ENCODE results near the gene SLC25A19.

The SLC25A19 gene

DNA sequence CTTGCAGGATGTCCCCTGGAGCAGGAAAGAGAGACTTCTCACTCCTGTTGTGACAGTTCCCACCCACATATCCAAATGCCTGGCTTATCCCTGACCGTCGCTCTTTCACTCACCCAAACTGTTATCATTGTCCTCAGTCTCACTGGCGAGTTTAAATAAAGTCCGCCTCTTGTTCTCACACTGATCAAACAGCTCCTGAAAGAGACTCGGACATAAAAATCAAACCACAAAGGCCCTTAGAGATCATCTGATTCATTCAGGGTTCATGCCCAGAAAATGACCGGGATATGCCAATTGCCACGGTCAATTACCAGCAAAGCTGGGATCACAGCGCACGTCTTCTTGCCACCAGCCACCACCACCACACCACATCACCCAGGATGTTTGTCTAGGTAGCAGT lies 47.7 kb downstream of the SLC25A19 start:
- DNase-seq (ENCODE audit: low spot score), result no peak

DNA sequence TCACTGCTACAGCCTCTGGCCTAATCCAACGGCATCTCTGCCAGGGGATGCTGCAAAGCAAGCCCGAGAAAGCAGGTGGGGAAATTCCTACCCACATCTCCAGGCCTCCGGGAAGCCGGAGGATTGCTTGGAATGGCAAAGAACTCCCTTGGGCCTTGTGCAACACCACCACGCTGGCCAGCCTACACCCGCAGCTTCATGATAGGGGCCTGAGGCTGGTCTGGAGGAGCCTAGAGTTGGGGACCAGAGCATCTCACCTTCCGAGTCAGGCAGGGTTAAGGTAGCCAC lies 48.1 kb downstream of the SLC25A19 start:
- no peak for DNase-seq (ENCODE audit: low spot score)

DNA sequence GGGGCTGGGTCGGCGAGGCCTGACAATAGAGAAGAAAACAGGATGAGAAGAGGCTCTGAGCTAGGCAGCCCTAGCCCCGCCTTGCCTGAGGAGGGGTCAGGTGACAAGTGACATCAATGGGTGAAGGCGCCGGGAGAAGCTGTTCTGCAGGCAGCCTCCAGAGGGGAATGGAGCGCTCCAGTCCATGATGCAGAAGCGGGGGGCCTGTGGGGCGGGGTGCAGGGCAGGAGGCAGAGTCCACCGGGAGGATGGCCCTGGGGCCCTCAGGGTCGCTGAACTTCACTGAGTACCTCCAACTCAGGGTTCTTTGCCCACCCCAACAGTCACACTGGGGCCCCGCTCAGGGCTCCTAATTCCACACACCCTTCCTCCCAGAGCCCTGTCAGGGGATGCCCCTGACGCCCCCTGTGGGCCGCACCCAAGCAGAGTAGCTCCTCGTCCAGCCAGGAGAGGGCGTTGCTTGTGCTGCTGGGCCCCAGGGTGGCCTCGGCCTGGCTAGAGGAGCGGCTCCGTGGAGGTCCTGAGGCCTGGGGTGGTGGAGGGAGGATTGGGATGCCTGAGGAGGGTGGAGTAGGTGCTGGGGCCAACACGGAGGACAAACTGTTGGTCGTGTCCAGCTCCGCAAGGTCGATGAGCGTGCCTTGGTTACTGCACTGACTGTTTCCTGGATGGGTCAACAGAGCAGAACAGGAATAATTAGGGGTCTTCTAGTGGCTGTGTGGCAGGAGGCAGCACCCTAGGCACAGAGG lies 48.7 kb downstream of the SLC25A19 start:
- peak; percentile 51 for DNase-seq (ENCODE audit: low spot score)

DNA sequence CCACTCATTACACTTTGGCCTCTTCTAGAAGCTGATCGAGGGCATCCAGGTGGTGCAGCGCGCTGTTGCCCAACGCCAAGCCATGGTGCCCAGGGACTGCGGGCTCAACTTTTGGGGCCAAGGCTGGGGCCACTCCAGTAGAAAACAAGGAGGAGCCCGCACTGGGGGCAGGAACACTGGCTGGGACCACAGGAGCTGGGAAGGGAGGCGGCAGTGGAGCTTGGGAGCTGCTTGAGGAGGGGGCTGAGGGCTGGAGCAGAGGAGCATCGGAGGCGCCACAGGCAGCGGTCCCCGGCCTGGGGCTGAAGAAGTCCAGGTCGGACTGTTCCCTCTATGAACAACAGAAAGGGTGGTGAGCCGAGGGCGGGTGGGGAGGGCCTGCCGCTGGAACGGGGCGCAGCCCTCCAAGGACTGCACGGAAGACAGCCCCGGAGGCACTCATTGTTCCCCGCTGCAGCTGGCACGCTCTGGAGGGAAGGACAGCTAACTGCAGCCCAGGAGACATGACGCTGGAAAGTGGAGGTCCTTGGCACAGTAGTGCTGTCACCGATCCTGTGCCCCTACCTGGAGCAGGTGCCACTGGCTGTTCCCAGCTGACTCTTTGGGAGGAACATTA lies 49.3 kb downstream of the SLC25A19 start:
- no peak for DNase-seq (ENCODE audit: low spot score)

DNA sequence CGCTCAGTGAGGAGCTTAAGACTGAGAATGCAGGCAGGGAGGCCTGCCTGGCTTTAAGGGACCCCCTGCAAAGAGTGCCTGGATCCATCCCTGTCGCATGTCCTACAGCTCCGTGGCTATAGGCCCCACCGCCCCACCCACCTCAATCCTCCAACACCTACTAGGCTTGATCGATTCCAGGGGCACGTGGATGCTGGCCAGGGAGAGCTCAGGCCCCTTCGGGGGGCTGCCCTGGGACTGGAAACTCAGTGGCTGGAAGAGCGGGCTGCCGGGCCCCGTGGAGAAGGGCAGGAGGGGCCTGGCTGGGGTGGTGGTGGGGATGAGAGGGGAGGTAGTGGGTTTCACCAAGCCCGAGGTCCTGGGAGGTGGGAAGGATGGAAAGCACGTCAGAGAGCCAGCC lies 50.0 kb downstream of the SLC25A19 start:
- no peak for DNase-seq (ENCODE audit: low spot score)

DNA sequence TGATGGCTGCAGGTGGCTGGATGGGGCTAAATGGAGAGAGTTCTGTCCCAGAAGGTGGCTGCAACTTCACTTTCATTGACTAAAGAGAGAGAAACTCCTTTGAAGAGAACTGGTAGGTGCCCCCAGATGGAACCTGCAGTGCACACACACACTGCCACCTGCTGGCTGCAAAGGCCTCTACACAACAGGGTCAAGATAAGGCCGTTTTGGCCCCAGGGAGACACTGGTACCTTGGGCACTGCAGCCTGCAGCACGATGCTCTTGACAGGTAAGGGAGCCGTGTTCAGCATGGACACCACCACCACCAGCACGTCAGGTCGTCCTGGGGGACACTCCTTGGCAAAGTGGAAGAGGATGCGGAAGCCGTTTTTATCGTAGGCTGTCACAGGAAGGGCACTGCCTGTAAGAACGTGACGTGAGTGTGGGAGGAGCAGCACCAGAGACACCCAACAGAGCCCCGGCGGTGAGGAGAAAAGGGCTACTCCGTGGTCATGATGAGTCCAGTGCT lies 50.5 kb downstream of the SLC25A19 start:
- DNase-seq (ENCODE audit: low spot score), result peak; percentile 86

DNA sequence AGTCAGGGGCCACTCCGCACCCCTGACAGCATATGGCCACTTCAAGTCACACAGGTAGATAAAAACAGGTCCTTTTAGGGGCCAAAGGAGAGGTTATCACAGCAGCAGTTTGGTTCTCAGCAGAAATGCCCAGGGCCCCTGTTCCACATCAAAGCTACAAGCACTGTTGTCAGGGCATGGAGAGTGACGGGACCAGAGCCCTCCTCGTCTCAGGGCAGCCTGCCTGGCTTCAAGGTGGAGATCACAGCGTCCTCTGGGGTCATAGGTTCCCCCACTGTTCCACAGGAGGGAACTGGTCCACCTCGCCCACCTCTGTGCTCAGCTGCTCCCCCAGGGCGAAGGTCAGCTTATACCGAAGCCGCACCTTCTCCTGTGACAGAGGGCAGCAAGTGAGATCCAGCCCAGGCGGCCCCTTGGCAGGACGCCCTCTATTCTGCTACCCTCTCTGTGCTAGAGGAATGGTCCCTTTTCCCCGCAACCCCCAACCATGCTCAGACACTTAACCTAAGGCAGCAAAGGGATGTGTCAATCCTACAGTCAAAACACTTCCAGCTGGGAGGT lies 51.1 kb downstream of the SLC25A19 start:
- DNase-seq (ENCODE audit: low spot score), result no peak

DNA sequence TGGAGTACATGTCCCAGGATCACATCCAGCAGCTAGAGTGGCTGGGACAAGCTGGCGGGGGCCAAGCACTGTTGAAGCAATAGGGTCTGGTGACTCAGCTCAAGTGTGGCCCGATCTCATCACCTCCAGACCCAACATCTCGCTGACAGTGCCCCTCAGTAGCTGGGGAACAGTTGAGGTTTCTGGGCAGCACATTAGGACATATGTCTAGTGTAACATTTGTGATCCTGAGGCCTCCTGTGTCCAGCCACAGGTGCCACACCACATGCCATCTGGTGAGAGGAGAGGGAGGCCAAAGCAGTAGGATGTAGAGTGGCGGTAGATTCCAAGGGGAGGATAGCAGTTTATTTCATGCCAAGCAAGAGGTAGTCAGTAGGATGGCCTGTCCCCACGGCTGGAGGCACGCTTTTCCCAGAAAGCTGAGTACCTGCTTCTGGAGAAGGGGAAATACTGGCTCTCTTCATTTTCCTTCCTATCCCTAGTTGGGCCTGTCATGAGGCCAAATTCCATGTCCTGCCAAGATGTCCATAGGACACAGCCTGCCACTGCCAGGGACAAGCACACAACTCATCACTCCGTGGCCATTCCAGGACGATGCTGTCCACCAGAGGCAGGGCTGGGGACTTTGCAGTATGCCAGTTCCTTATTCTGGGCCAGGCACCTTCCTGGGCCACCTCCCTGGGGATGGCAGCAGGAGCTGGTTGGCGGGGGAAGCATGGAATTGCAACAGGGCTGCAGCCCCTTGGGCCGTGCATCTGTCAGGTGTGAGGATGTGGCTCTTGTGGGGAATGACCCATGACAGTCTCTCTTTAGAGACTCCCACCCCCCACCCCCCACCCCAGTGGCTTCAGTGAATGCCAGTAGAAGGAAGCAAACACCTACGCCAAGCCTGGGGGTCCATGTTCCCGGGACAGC lies 51.9 kb downstream of the SLC25A19 start:
- DNase-seq (ENCODE audit: low spot score), result no peak

DNA sequence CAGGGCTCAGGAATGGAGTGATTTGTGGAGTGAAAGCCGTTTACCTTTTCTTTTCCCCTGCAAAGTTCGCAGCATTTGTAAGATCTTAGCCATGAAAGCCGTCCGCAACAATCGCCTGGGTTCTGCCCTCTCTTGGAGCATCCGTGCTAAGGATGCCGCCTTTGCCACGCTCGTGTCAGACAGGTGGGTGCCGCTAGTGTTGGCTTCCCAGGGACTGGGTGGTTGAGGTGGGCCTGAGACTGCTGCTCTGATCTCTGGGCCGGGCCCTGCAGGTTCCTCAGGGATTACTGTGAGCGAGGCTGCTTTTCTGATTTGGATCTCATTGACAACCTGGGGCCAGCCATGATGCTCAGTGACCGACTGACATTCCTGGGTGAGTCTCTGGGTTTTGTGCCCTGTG lies 56.4 kb downstream of the SLC25A19 start:
- DNase-seq (ENCODE audit: low spot score), result no peak

DNA sequence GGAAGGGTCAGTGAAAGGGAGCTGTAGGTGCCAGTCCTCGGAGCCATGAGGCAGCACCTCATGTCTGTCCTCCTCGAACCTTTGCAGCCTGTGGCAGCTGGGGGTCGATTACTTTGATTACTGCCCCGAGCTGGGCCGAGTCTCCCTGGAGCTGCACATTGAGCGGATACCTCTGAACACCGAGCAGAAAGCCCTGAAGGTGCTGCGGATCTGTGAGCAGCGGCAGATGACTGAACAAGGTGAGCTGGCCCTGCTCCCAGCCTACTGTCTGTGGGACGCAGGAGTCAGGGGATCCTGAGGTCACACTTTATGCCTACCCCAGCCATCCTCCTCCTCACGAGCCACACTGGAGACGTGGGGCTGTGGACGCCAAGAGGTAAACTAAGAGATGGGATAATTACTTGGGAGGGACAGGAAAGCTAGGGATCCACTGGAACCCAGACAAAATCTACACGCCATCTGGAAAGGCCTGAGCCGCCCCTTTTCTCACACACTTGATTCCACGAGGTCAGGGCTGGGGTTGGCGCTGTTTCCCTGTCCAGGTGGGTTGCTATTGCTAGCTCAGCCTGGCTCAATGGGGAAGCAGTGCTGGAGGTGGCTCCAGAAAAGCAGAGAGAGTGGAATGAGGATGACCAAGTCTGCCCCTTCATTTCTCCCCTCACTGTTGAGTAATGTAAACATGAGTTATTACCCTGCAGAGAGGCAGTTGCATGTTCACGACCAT lies 57.3 kb downstream of the SLC25A19 start:
- no peak for DNase-seq (ENCODE audit: low spot score)

DNA sequence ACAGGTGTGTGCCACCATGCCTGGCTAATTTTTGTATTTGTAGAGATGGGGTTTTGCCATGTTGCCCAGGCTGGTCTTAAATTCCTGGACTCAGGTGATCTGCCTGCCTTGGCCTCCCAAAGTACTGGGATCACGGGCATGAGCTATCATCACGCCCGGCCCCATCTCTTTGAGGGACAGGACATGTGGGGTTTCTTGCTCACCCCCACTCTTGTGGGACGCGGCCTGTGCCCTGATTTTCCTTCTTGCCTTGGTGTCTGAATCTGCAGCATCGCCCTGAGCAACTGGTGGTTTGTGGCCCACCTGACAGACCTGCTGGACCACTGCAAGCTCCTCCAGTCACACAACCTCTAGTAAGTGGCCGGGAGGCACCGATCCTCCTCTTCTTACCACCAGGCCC lies 58.2 kb downstream of the SLC25A19 start:
- no peak for DNase-seq (ENCODE audit: low spot score)

DNA sequence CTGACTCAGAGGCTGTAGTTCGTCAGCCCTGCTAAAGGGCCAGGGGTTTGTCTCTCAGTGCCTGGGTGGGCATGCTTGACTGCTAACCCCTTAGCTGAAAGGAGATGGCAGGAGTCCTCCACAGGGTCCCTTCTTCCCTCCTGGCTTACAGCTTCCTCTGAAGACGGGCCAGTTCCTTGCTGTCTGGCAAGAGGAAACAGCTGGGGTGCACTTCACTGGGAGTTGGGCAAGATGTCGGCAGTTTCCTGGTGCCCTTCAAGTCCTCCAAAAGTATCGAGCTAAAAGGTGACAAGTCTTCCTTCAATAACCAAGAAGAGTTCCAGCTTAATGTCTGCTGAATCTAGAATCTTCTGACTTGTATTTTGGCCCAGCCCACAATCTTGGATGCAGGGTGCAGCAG lies 60.4 kb downstream of the SLC25A19 start:
- no peak for DNase-seq (ENCODE audit: low spot score)

DNA sequence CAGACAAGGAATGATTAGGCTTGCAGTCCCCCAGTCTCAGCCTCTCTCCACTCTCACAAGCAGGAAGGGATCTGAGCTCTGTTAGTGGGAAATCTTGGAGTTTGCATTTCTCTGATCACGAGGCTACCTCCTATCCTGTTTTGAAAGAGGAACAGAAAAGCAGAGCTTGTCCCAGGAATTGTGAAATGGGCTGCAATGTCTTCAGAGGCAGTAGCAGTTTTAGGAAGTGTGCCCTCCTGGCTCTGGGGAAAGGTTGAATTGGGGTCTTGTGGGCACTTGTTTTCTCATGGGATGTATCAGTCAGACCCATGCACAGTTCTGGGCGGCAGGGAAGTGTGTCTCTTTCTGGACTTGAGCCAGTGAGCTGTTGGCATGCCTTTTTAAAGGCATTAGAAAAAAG lies 60.9 kb downstream of the SLC25A19 start:
- no peak for DNase-seq (ENCODE audit: low spot score)

DNA sequence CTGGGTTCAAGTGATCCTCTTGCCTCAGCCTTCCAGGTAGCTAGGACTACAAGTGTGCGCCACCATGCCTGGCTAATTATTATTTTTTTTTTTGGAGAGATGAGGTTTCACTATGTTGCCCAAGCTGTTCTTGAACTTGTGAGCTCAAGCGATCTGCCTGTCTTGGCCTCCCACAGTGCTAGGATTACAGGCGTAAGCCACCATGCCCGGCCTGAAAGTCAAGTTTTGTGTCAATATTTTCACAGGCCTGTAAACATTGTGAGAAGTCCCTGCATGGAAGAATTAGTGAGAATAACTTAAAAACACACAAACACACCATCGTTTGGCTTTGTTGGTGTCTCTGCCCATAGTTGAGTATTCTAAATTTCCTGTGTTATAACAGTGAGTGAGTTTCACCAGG lies 61.5 kb downstream of the SLC25A19 start:
- DNase-seq (ENCODE audit: low spot score), result no peak

DNA sequence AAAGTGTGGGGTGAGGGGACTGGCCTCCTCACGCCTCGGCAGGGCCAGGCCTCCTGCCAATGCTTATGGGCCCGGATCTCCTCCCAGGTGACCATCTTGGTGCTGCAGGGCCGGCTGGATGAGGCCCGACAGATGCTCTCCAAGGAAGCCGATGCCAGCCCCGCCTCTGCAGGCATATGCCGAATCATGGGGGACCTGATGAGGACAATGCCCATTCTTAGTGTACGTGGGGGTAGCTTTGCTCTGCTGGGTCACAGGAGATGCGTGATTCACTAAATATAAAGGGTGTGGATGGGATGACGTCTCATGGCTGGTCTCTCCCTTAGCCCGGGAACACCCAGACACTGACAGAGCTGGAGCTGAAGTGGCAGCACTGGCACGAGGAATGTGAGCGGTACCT lies 64.2 kb downstream of the SLC25A19 start:
- DNase-seq (ENCODE audit: low spot score), result no peak
